Effector CD4-positive, alpha-beta T cell (primary cell): ENCODE measurements around the gene NUP58.
"Not testable (repeated sequence)": the region's sequence is repeated elsewhere in the genome, so short reads cannot be mapped to it uniquely, and the experiment has no call there.

ENCODE experiments used
- DNase-seq: peaks from one replicate; pipeline ENCODE4 v3.0.0-alpha.2; 2020

The NUP58 gene

DNA sequence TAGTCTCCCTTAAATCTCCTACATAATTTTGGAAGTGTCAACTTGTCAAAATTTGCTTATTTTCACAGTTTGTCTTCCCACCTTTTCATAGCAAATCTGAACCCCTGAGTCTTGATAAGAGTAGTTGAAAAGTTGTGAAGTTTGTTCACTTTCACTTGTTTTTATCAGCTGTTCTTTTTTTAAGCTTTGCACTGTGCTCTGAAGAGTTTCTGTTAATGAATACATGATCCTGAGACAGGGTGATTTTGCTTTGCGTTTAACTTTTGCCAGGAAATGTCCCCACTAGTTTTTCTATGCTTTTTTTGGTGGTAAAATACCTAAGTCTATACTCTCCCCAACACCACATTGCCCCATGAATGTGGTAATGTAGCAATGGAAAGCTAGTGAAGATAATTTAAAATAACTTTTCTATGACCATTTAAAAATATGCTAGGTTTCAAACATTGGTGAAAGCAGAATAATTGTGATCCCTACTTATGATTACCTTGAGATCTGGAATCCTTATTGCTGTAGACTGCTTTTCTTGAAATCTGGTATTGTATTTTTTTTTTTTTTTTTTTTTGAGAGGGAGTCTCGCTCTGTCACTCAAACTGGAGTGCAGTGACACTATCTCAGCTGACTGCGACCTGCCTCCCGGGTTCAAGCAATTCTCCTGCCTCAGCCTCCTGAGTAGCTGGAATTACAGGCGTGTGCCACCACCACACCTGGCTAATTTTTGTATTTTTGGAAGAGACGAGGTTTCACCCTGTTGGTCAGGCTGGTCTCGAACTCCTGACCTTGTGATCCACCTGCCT, 5.4 kb downstream of the NUP58 start:
- DNase-seq: no peak

- no peak for DNase-seq
Observed at GRCh38 chr13:25310891-25311290, 9.5 kb downstream of the NUP58 start.

DNA sequence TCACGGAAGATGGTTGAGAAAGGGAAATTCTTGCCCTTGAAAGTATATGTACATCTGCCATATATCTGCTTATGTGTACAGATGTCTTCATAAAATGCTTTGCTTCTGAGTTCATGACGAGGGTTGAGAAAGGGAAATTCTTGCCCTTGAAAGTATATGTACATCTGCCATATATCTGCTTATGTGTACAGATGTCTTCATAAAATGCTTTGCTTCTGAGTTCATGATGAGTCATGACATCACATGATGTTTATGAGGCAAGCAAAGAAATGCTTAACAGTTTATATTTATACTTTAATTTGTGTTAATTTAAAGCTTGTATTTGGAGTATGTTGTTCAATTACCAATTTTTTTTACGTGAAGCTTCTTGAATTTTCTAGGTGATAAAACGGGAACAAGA, 17.5 kb downstream of the NUP58 start:
- DNase-seq: not testable (repeated sequence)

DNA sequence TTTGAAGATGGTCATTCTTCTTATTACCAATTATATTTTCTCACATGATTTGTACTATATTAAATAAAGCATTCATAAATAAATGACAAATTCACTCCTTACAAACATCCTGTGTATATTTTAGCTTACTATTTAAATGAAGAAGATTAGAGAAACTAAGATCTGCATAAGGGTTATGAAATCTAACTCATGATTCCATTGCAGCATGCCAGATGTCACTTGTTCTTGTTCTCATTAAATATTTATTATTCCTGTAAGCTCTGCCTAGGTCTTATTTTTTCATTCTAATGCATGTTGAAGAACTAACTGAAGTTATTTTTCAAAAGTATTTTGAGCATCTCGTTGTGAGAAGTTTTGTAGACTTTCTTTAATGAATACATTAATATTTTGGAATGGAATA, 18.3 kb downstream of the NUP58 start:
- DNase-seq: no peak

DNA sequence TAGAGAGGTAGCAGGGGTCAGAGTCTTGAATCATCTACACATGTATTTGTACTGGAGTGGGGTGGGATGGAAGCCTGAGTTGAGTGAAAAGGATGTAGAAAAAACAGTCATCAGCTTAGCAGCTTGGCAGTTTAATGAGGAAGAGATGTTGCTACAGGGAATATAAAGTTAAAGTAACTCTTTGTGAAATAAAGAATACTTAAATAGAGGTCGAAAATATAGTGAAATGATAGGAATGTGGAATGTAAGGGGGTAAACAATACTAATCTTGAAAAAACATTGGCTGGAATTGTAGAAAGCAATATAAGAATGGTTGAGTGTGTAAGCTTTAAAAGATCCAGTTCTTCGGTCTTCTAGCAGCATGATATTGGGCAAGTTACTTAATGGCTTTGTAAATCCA, 22.7 kb downstream of the NUP58 start:
- DNase-seq: no peak

DNA sequence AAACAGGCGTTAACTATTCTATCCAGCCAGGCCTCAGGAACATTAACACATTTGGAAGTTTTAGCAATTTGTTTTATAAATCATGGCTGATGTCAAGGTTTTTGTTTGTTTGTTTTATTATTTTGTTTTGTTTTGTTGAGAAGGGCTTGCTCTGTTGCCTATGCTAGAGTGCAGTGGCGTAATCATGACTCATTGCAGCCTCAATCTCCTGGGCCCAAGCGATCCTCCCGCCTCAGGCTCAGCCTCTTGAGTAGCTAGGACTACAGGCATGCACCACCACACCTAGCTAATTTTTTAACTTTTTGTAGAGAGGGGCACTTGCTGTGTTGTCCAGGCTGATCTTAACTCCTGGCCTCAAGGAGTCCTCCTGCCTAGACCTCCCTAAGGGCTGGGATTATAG, 28.3 kb downstream of the NUP58 start:
- DNase-seq: no peak

DNA sequence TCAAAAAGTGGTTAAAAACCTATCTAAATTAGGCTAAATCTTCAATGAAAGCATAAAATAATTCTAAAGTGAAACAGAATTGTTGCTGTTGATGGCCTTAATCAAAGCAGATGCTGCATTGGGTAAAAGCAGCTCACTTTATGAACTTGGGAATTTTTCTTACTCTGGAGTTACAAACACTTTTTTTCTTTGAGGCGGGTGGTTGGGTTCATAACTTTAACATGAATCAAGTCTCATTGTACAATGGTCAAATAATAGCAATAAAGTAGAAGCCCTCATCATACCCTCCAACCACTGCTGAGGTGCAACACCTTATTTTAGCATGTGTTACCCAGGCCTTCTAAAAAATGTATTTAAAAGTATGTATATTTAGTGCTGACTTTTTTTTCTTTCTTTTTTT, 29.1 kb downstream of the NUP58 start:
- no peak for DNase-seq

GRCh38 chr13:25335856-25336255, 34.4 kb downstream of the NUP58 start:
- DNase-seq: no peak

DNA sequence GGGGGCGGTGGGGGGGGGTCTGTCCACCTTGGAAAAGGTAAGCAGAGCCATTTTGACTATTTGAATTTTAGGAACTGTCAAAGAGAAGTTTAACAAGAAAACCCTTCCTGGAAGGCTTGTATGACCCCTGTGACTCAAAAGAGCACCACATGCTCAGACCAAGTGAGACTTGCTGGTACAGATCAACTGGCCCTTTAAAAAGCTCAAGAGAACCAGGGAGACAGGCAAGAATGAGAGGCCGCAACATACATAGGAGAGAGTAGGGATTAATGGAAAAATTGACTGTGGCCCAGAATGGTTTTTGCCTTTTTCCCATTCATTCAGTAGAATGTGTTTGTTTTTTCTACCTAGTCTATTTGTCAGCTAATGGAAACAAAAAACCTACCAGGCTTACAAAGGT, 44.2 kb downstream of the NUP58 start:
- no peak for DNase-seq

- DNase-seq: no peak
Observed at GRCh38 chr13:25347151-25347550, 45.7 kb downstream of the NUP58 start.

- DNase-seq: no peak
Observed at GRCh38 chr13:25351404-25351803, 50.0 kb downstream of the NUP58 start.

- DNase-seq: no peak
Observed at GRCh38 chr13:25352230-25352629, 50.8 kb downstream of the NUP58 start.

DNA sequence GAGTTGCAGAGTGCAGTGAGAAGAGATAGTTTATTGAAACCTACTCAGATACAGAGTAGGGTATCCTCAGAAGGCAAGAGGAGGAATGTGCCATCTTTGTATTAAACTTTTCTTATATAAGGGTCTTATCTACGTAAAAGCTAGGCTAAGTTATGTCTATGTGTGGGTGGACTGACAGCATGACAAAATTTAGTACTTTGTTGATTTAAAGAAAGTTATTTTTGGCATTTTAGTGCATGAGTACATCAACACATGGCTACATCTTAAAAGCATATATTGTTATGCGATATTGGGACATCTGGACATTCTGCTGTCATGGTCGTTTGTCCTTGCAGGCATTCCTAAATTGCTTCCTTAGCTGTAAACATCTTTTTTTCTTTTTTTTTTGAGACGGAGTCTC, 51.4 kb downstream of the NUP58 start:
- no peak for DNase-seq

- no peak for DNase-seq
Observed at GRCh38 chr13:25353344-25353743, 51.9 kb downstream of the NUP58 start.

DNA sequence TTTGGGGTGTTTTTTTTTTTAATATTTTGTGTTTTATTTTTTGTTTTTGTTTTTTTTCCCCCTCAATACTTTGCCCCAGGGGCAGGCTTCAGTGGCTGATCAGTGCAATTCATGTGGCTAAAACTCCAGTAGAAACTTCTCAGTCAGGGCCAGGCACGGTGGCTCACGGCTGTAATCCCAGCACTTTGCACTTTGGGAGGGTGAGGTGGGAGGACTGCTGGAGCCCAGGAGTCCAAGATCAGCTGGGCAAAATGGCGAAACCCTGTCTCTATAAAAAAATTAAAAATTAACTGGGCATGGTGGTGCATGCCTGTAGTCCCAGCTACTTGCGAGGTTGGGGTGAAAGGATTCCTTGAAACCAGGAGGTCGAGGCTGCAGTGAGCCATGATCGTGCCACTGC, 53.0 kb downstream of the NUP58 start:
- no peak for DNase-seq

- not testable (repeated sequence) for DNase-seq
Observed at GRCh38 chr13:25360443-25360842, 59.0 kb downstream of the NUP58 start.

DNA sequence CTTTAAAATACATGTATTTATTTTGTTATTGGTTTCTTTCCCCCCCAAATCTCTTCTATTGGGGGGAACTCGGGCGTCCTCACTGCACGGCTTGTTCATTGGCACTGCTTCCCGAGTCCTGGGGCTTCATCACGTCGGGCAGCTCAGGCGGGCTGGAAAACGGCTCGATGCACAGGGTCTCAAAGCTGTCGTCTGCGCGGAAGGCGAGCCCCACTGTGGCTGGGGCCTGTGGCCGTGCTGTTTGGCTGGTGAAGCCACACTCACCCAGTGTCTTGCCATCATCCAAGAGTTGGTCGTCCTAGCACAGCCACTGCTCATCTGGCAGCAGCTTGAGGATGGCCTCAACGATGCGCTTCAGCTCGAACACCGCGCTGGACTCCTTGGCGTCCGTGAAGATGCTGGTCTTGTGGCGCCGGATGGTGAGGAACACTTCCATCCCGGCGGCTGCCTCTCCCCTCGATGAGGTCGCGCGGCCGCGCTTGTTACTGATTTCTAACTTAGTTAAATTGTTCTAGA, 64.4 kb downstream of the NUP58 start:
- no peak for DNase-seq

- DNase-seq: no peak
Observed at GRCh38 chr13:25371158-25371874, 69.9 kb downstream of the NUP58 start.

DNA sequence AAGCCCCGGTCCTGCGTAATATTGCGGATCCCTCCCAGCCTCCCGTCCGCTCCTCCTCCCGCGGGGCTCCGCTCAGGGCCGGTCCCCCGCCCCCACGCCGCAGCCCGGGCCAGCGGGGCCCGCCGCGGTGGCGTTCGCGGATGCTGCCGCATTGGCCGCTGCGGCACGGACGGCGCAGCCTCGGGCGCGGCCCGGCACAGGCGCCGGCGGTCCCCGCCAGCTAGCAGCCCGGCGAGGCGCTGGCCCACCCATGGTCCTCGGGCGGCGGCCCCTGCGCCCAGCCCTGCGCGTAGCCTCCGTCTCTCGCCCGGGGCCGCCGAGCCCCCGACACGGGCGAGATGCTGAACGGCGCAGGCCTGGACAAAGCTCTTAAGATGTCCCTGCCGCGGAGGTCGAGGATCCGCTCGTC, 70.5 kb downstream of the NUP58 start, which contains the start of gene ATP8A2:
Gene ATP8A2 (plus strand): TSS at position 100 of the 409 bp plus-strand sequence. CDS start 239 bp downstream, at position 339.
- DNase-seq: no peak

- no peak for DNase-seq
Observed at GRCh38 chr13:25372284-25373081, 71.1 kb downstream of the NUP58 start.

GRCh38 chr13:25375727-25376358, 74.4 kb downstream of the NUP58 start:
- DNase-seq: peak; percentile 14

DNA sequence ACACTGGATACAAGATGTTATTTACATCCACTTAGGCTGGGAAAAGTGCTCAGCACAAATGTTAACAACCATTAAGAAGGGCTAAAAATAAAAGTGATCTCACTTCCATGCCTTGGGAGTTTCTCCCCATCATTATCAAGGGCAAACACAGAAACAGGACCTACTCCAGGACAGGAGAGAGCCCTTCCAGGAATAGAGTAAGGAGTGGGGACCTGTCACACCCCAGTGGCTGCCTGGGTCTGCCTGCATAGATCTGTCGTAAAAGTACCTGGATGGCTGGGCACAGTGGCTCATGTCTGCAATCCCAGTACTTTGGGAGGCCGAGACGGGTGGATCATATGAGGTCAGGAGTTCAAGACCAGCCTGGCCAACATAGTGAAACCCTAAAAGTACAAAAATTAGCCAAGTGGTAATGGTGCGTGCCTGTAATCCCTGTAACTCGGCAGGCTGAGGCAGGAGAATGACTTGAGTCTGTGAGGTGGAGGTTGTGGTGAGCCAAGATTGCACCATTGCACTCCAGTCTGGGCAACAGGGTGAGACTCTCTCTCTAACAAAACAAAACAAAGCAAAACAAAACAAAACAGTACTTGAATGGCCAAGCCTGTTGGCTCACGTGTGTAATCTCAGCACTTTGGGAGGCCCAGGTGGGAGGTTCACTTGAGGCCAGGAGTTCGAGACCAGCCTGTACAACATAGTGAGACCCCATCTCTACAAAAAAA, 76.0 kb downstream of the NUP58 start:
- no peak for DNase-seq
